ENCODE results near the gene SMIM9. TPM values are rescaled to one million over a fixed set of nuclear protein-coding genes. Genes with fewer than 3 reads are reported as not detected.

Gene SMIM9
- total RNA-seq, 2 donors from 2014 or later = not detected

GRCh38 chrX:154791467-154791866 lies 43.0 kb downstream of the SMIM9 start:
- H3K9me3 ChIP-seq (ENCODE audit: control insufficient read depth, low read length) = no peaks in the 10 kb centered on the region

GRCh38 chrX:154785716-154786115 lies 48.7 kb downstream of the SMIM9 start:
- H3K9ac ChIP-seq (ENCODE audit: extremely low read depth, low read length, poor library complexity, severe bottlenecking) = no peak overlapping the region
- H3K4me1 ChIP-seq (ENCODE audit: control insufficient read depth, insufficient read depth, low read length) = peaks cover 4% of the 10 kb centered on the region
- no peak overlapping the region for H3K27ac Mint-ChIP-seq
- H3K27me3 ChIP-seq (ENCODE audit: control insufficient read depth, insufficient read depth, low read length, poor library complexity, severe bottlenecking) = no peaks in the 10 kb centered on the region
- H3K4me1 Mint-ChIP-seq = peaks cover 9% of the 10 kb centered on the region
- no peak for DNase-seq
- H3K27me3 Mint-ChIP-seq (ENCODE audit: insufficient read depth) = no peaks in the 10 kb centered on the region
- no peaks in the 10 kb centered on the region for H3K36me3 ChIP-seq (ENCODE audit: control insufficient read depth, insufficient read depth, low read length)
- H3K9me3 ChIP-seq (ENCODE audit: control insufficient read depth, low read length) = no peaks in the 10 kb centered on the region
- no peak overlapping the region for H3K27ac ChIP-seq (ENCODE audit: low read depth, low read length)
- H3K9me3 Mint-ChIP-seq = peaks cover 72% of the 10 kb centered on the region
- no peak for TF ChIP-seq CTCF (conservative IDR thresholded peaks at IDR 0.05)
- peaks cover 8% of the 10 kb centered on the region for H3K36me3 Mint-ChIP-seq (ENCODE audit: low read depth)
- no peak overlapping the region for H3K4me3 ChIP-seq (ENCODE audit: low read length)
- WGBS, 2 experiments (ENCODE audit: insufficient coverage in 1 of 2, insufficient read length in 1 of 2) = 75 to 88% methylated on average over 4 to 6 of the region's 6 CpGs
- no peak overlapping the region for H3K4me3 Mint-ChIP-seq

More at GRCh38 chrX:154791467-154791866, 43.0 kb downstream of the SMIM9 start:
- peaks cover 4% of the 10 kb centered on the region for H3K36me3 Mint-ChIP-seq (ENCODE audit: low read depth)
- Histone ChIP-seq H3K4me3 (ENCODE audit: low read length) (no peak overlapping the region), H3K4me1 (ENCODE audit: control insufficient read depth, insufficient read depth, low read length) (no peaks in the 10 kb centered on the region), H3K36me3 (ENCODE audit: control insufficient read depth, insufficient read depth, low read length) (no peaks in the 10 kb centered on the region), H3K27me3 (ENCODE audit: control insufficient read depth, insufficient read depth, low read length, poor library complexity, severe bottlenecking) (no peaks in the 10 kb centered on the region), H3K9ac (ENCODE audit: extremely low read depth, low read length, poor library complexity, severe bottlenecking) (no peak overlapping the region), H3K27ac (ENCODE audit: low read depth, low read length) (no peak overlapping the region)
- peaks cover 57% of the 10 kb centered on the region for H3K9me3 Mint-ChIP-seq
- DNase-seq = no peak
- TF ChIP-seq CTCF (conservative IDR thresholded peaks at IDR 0.05) = no peak
- no peak overlapping the region for H3K27ac Mint-ChIP-seq
- H3K4me3 Mint-ChIP-seq = no peak overlapping the region
- WGBS, 2 experiments (ENCODE audit: insufficient coverage in 1 of 2, insufficient read length in 1 of 2) = 66% methylated on average over 4 of the region's 4 CpGs; no CpG with 5 or more reads in 1 of the 2 experiments
- no peaks in the 10 kb centered on the region for H3K27me3 Mint-ChIP-seq (ENCODE audit: insufficient read depth)
- peaks cover under 1% of the 10 kb centered on the region for H3K4me1 Mint-ChIP-seq

- H3K4me1 ChIP-seq (ENCODE audit: control insufficient read depth, insufficient read depth, low read length) = peaks cover 4% of the 10 kb centered on the region
- H3K9ac ChIP-seq (ENCODE audit: extremely low read depth, low read length, poor library complexity, severe bottlenecking) = no peak overlapping the region
- no peaks in the 10 kb centered on the region for H3K27me3 Mint-ChIP-seq (ENCODE audit: insufficient read depth)
- H3K36me3 Mint-ChIP-seq (ENCODE audit: low read depth) = peaks cover 6% of the 10 kb centered on the region
- no peaks in the 10 kb centered on the region for H3K27me3 ChIP-seq (ENCODE audit: control insufficient read depth, insufficient read depth, low read length, poor library complexity, severe bottlenecking)
- H3K9me3 Mint-ChIP-seq = peaks cover 76% of the 10 kb centered on the region
- WGBS, 2 experiments (ENCODE audit: insufficient coverage in 1 of 2, insufficient read length in 1 of 2) = 89% methylated on average over 10 of the region's 13 CpGs; no CpG with 5 or more reads in 1 of the 2 experiments
- H3K4me3 Mint-ChIP-seq = no peak overlapping the region
- peaks cover 9% of the 10 kb centered on the region for H3K4me1 Mint-ChIP-seq
- no peak overlapping the region for H3K27ac Mint-ChIP-seq
- no peak overlapping the region for H3K27ac ChIP-seq (ENCODE audit: low read depth, low read length)
- DNase-seq = no peak
- no peaks in the 10 kb centered on the region for H3K9me3 ChIP-seq (ENCODE audit: control insufficient read depth, low read length)
- H3K36me3 ChIP-seq (ENCODE audit: control insufficient read depth, insufficient read depth, low read length) = no peaks in the 10 kb centered on the region
- H3K4me3 ChIP-seq (ENCODE audit: low read length) = no peak overlapping the region
- no peak for TF ChIP-seq CTCF (conservative IDR thresholded peaks at IDR 0.05)
These were observed 50.1 kb downstream of the SMIM9 start for GRCh38 chrX:154784149-154784995.
